Tibial nerve (tissue), 4 donors: ENCODE data around the gene TENM4.

Experiments used
- CTCF ChIP-seq, 5 experiments: fragments of 200-600 bp in 3 of 5; fragments of 450-650 bp in 2 of 5; sonication (generic) in 3 of 5; IDR thresholded peaks; one replicate each; pipeline ENCODE4 v1.5.1; 2016 to 2019; ENCODE audit warnings: antibody characterized with exemption in 5 of 5, mild to moderate bottlenecking in 3 of 5, moderate library complexity in 2 of 5
- EP300 ChIP-seq, 2 donors: sonication (generic); formaldehyde crosslinking; IDR thresholded peaks; one replicate each; pipeline ENCODE4 v1.6.1; 2017; ENCODE audit warnings: antibody characterized with exemption in 2 of 2, mild to moderate bottlenecking in 1 of 2
- POLR2A ChIP-seq, 2 donors: fragments of 450-650 bp; IDR thresholded peaks; one replicate each; pipeline ENCODE4 v1.6.1; 2017; ENCODE audit warnings: antibody characterized with exemption in 2 of 2, mild to moderate bottlenecking in 2 of 2, moderate library complexity in 2 of 2

- TF ChIP-seq CTCF (IDR thresholded peaks at IDR 0.05) (no peak), POLR2A (IDR thresholded peaks at IDR 0.05) (no peak), EP300 (IDR thresholded peaks at IDR 0.05) (no peak)
Measured at GRCh38 chr11:79481795-79482194, 41.0 kb upstream of the TENM4 start.
